ENCODE results near the gene AQP7.
"Not testable (repeated sequence)": the region's sequence is repeated elsewhere in the genome, so short reads cannot be mapped to it uniquely, and the experiment has no call there.

Gene AQP7

GRCh38 chr9:33393581-33393980, 8.8 kb downstream of the AQP7 start:
- no peak for DNase-seq

- DNase-seq: not testable (repeated sequence)
Measured at GRCh38 chr9:33392591-33393021, 9.8 kb downstream of the AQP7 start.

- peak; percentile 20 for DNase-seq
Measured at GRCh38 chr9:33391111-33391771, 11.1 kb downstream of the AQP7 start.

- DNase-seq: no peak
Measured at GRCh38 chr9:33388110-33388994, 14.0 kb downstream of the AQP7 start.

- DNase-seq: not testable (repeated sequence)
Measured at GRCh38 chr9:33386998-33387397, 15.4 kb downstream of the AQP7 start.

- DNase-seq: not testable (repeated sequence)
Measured at GRCh38 chr9:33386641-33386996, 15.7 kb downstream of the AQP7 start.

GRCh38 chr9:33385979-33386640, 16.3 kb downstream of the AQP7 start:
- DNase-seq: not testable (repeated sequence)

- not testable (repeated sequence) for DNase-seq
Measured at GRCh38 chr9:33385536-33385935, 16.8 kb downstream of the AQP7 start.

- DNase-seq: not testable (repeated sequence)
Measured at GRCh38 chr9:33383396-33383795, 19.0 kb downstream of the AQP7 start.

- not testable (repeated sequence) for DNase-seq
Measured at GRCh38 chr9:33382397-33382796, 20.0 kb downstream of the AQP7 start.

- DNase-seq: no peak
Measured at GRCh38 chr9:33381231-33381791, 21.1 kb downstream of the AQP7 start.

GRCh38 chr9:33380390-33381094, 21.8 kb downstream of the AQP7 start:
- DNase-seq: no peak

- DNase-seq: no peak
Measured at GRCh38 chr9:33379666-33380389, 22.5 kb downstream of the AQP7 start.

GRCh38 chr9:33378121-33378795, 24.1 kb downstream of the AQP7 start:
- no peak for DNase-seq

- no peak for DNase-seq
Measured at GRCh38 chr9:33377089-33377715, 25.2 kb downstream of the AQP7 start.

- DNase-seq: no peak
Measured at GRCh38 chr9:33375841-33376321, 26.5 kb downstream of the AQP7 start.

- DNase-seq: no peak
Measured at GRCh38 chr9:33375238-33375840, 27.0 kb downstream of the AQP7 start.

GRCh38 chr9:33374634-33375237, 27.6 kb downstream of the AQP7 start:
- DNase-seq: peak; percentile 76

GRCh38 chr9:33374190-33374589, 28.2 kb downstream of the AQP7 start:
- no peak for DNase-seq

- no peak for DNase-seq
Measured at GRCh38 chr9:33372900-33373299, 29.5 kb downstream of the AQP7 start.
